AG09309 (cell line): ENCODE results near the gene CHIT1.
A peak's percentile ranks its signal among the peaks of the same experiment; 100 is the strongest.

Experiments used
- DNase-seq: peaks from one replicate; pipeline ENCODE4 v3.0.0-alpha.2; 2010; ENCODE audit warnings: low read depth
- H3K4me3 ChIP-seq: 2 replicates; pipeline ENCODE4 v1.5.1; 2011; ENCODE audit warnings: mild to moderate bottlenecking, low read depth, low read length, moderate library complexity; ENCODE audit not compliant: control insufficient read depth
- TF ChIP-seq, protein P1 (sequence below): IDR thresholded peaks from 2 replicates; pipeline ENCODE4 v1.5.1; 2011; ENCODE audit warnings: mild to moderate bottlenecking, low read depth, low read length, inconsistent platforms; ENCODE audit not compliant: insufficient read depth, control insufficient read depth; ENCODE audit errors: missing control alignments

The CHIT1 gene

DNA sequence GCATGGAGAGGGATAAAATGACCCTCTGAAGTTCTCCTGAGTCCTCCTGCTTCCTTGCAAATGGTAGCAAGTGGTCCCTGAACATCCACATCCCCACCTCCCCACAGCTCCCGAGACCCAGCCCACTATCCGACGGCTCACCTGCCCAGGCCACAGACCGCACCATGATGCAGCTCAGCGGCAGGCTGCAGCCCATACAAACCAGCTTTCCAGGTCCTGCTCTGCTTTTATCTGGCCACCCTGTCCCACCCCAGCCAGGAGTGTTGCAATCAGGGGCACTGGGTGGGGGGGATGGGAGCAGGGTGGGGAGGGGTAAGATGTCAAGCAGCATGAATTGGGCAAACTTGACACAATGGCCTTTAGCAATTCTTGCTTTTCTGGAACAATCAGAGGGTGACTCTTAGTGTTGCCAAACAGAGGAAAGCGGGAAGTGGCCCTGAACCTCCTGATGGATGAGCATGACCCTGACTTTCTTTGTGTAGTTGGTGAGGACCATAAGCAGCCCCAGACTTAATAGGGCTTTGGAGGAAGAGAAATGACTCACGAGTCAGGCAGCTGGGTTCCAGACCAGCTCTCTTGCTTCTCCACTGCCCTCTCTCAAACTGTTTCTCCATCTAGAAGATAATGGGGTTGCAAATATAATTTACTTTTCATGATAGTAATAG, at the start of gene CHIT1:
CHIT1 (minus strand) TSS at position 203 of the 665 bp plus-strand sequence; CDS start at position 166, 37 bp downstream.
- TF ChIP-seq, protein P1, sequence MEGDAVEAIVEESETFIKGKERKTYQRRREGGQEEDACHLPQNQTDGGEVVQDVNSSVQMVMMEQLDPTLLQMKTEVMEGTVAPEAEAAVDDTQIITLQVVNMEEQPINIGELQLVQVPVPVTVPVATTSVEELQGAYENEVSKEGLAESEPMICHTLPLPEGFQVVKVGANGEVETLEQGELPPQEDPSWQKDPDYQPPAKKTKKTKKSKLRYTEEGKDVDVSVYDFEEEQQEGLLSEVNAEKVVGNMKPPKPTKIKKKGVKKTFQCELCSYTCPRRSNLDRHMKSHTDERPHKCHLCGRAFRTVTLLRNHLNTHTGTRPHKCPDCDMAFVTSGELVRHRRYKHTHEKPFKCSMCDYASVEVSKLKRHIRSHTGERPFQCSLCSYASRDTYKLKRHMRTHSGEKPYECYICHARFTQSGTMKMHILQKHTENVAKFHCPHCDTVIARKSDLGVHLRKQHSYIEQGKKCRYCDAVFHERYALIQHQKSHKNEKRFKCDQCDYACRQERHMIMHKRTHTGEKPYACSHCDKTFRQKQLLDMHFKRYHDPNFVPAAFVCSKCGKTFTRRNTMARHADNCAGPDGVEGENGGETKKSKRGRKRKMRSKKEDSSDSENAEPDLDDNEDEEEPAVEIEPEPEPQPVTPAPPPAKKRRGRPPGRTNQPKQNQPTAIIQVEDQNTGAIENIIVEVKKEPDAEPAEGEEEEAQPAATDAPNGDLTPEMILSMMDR: no peak
- no peak within 1 kb of the TSS for H3K4me3 ChIP-seq
- DNase-seq: no peak

- TF ChIP-seq, protein P1: no peak
- no peak for DNase-seq
- H3K4me3 ChIP-seq: no peak overlapping the region
Measured at GRCh38 chr1:203278885-203279406, 49.5 kb upstream of the CHIT1 start.

- H3K4me3 ChIP-seq: peak overlapping the region; percentile 23
- TF ChIP-seq, protein P1: no peak
- peak; percentile 39 for DNase-seq
Measured at GRCh38 chr1:203278082-203278884, 48.8 kb upstream of the CHIT1 start.

DNA sequence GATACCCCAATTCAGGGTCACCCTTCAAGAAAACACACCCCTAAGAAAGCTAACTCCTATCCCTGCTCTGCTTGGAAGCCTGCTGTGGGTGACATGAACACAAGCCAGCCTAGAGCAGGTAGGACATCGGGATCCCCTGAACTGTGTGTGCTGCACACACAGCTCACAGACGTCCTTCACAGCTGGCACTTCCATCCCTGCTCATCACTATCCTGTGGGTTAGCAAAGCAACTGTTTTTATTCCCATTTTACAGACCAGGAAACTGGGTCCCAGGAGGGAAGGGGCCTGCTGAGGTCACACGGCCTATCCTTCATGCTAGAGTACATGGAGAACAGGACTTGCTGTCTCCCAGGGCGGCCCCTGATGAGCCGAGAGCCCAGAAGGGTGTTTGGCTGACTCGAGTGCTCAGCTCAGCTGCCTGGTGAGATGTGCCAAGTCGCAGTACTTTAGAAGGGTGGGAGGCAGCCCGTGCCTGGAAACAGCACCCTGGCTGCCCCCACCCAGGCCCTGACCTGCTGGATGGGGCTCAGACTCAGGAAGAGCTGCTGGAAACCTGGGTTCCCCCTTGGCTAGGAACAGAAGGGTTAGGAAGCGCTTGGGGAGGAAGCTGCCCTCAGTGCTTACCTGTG, 47.6 kb upstream of the CHIT1 start:
- TF ChIP-seq, protein P1: no peak
- H3K4me3 ChIP-seq: no peak overlapping the region
- DNase-seq: no peak

- H3K4me3 ChIP-seq: no peak overlapping the region
- TF ChIP-seq, protein P1: no peak
- DNase-seq: no peak
Measured at GRCh38 chr1:203276408-203276807, 46.9 kb upstream of the CHIT1 start.

DNA sequence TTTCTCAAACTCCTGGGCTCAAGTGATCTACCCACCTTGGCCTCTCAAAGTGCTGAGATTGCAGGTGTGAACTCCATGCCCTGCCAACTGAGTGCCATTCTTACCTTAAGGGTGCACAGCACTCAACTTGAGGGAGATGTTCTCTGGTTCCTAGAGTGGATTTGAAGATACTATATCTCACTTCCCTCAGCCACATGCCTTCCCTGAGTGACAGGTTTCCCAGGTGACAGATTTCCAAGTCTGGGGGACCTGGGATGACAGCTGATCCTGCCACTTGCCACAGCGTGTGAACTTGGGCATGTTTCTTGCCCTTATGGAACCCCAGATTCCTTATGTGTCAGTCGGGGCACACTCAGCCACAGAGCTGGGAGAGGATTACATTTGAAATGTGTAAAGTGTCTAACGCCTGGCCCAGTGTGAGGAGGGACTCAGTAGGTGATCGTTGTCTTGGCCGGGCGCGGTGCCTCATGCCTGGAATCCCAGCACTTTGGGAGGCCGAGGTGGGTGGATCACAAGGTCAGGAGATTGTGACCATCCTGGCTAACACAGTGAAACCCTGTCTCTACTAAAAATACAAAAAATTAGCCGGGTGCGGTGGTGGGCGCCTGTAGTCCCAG, 46.3 kb upstream of the CHIT1 start:
- DNase-seq: no peak
- no peak overlapping the region for H3K4me3 ChIP-seq
- TF ChIP-seq, protein P1: no peak
